WTC11 (cell line): ENCODE data around the gene TAF15. TPM values are rescaled to one million over a fixed set of nuclear protein-coding genes. Genes with fewer than 3 reads are reported as not detected.

Experiments
- ATAC-seq: fragments of 200-7000 bp; cut with Tn5 transposase; 2 replicates; pipeline ENCODE4 v1.10.0; 2021; ENCODE audit warnings: mild to moderate bottlenecking, moderate library complexity
- CTCF ChIA-PET: fragments of 300-600 bp; sonication (Branson Sonifier 250); formaldehyde crosslinking; loops from one replicate; lab custom pipeline; 2021; ENCODE audit warnings: antibody characterized with exemption; lab: Charles Lee
- POLR2A ChIA-PET: fragments of 350-600 bp; sonication (Branson Sonifier 250); formaldehyde crosslinking; loops from one replicate; lab custom pipeline; 2021; ENCODE audit warnings: antibody characterized with exemption; lab: Charles Lee
- DNase-seq: peaks from one replicate; pipeline ENCODE4 v3.0.0; 2021; ENCODE audit warnings: low spot score
- H3K27ac Mint-ChIP-seq: 2 replicates; pipeline ENCODE4 v1.8.0; 2021; ENCODE audit warnings: mixed read lengths
- H3K27me3 Mint-ChIP-seq: 2 replicates; pipeline ENCODE4 v1.8.0; 2021; ENCODE audit warnings: low read depth, mild to moderate bottlenecking, moderate library complexity, mixed read lengths
- H3K36me3 Mint-ChIP-seq: 2 replicates; pipeline ENCODE4 v1.8.0; 2021; ENCODE audit warnings: mixed read lengths
- H3K4me1 Mint-ChIP-seq: 2 replicates; pipeline ENCODE4 v1.8.0; 2022; ENCODE audit warnings: mixed read lengths
- H3K4me3 Mint-ChIP-seq: 2 replicates; pipeline ENCODE4 v1.8.0; 2021; ENCODE audit warnings: mild to moderate bottlenecking, moderate library complexity, mixed read lengths
- H3K9me3 Mint-ChIP-seq: 2 replicates; pipeline ENCODE4 v1.8.0; 2021; ENCODE audit warnings: mixed read lengths
- AFF4 ChIP-seq: sonication (generic); formaldehyde crosslinking; IDR thresholded peaks from 2 replicates; pipeline ENCODE4 v1.8.1; 2023; ENCODE audit warnings: mild to moderate bottlenecking, missing genetic modification reagents, borderline replicate concordance
- AR ChIP-seq: fragments of 250-450 bp; sonication (Bioruptor Pico); IDR thresholded peaks from 2 replicates; pipeline ENCODE4 v1.9.0; 2021; ENCODE audit warnings: mild to moderate bottlenecking
- ATF3 ChIP-seq: sonication (generic); formaldehyde crosslinking; conservative IDR thresholded peaks from 2 replicates; pipeline ENCODE4 v1.8.1; 2022; ENCODE audit warnings: mild to moderate bottlenecking, missing genetic modification reagents
- CREB1 ChIP-seq: sonication (generic); formaldehyde crosslinking; IDR thresholded peaks from 2 replicates; pipeline ENCODE4 v1.8.0; 2023; ENCODE audit warnings: mild to moderate bottlenecking, missing genetic modification reagents
- CTCF ChIP-seq: fragments of 200-600 bp; IDR thresholded peaks from 2 replicates; pipeline ENCODE4 v1.8.0; 2022; ENCODE audit warnings: antibody characterized with exemption
- E2F1 ChIP-seq: sonication (generic); formaldehyde crosslinking; IDR thresholded peaks from 2 replicates; pipeline ENCODE4 v1.8.0; 2022; ENCODE audit warnings: mild to moderate bottlenecking, missing genetic modification reagents
- ERG ChIP-seq: fragments of 250-450 bp; sonication (Bioruptor Pico); IDR thresholded peaks from 2 replicates; pipeline ENCODE4 v1.8.0; 2021; ENCODE audit warnings: mild to moderate bottlenecking
- HMGXB4 ChIP-seq: sonication (generic); formaldehyde crosslinking; IDR thresholded peaks from 2 replicates; pipeline ENCODE4 v1.8.1; 2023; ENCODE audit warnings: mild to moderate bottlenecking, moderate library complexity, missing genetic modification reagents
- IRF2 ChIP-seq: sonication (generic); formaldehyde crosslinking; IDR thresholded peaks from 2 replicates; pipeline ENCODE4 v1.8.0; 2022; ENCODE audit warnings: low read depth, missing genetic modification reagents, borderline replicate concordance
- NFATC4 ChIP-seq: fragments of 250-450 bp; sonication (Bioruptor Pico); IDR thresholded peaks from 2 replicates; pipeline ENCODE4 v1.9.0; 2021; ENCODE audit warnings: mild to moderate bottlenecking
- NFE2L1 ChIP-seq: sonication (generic); formaldehyde crosslinking; IDR thresholded peaks from 2 replicates; pipeline ENCODE4 v1.8.1; 2023; ENCODE audit warnings: missing genetic modification reagents
- NR3C1 ChIP-seq: sonication (generic); formaldehyde crosslinking; conservative IDR thresholded peaks from 2 replicates; pipeline ENCODE4 v1.8.1; 2023; ENCODE audit warnings: low read depth, mild to moderate bottlenecking, missing genetic modification reagents
- PRDM15 ChIP-seq: sonication (generic); formaldehyde crosslinking; IDR thresholded peaks from 2 replicates; pipeline ENCODE4 v1.8.0; 2022; ENCODE audit warnings: missing genetic modification reagents
- SMAD4 ChIP-seq: sonication (generic); formaldehyde crosslinking; IDR thresholded peaks from 2 replicates; pipeline ENCODE4 v1.8.0; 2022; ENCODE audit warnings: mild to moderate bottlenecking, missing genetic modification reagents
- SOX15 ChIP-seq: fragments of 250-450 bp; sonication (Bioruptor Pico); IDR thresholded peaks from 2 replicates; pipeline ENCODE4 v1.9.0; 2021; ENCODE audit warnings: mild to moderate bottlenecking
- ZMAT4 ChIP-seq: fragments of 250-450 bp; sonication (Bioruptor Pico); IDR thresholded peaks from 2 replicates; pipeline ENCODE4 v1.9.0; 2021; ENCODE audit warnings: mild to moderate bottlenecking
- ZNF232 ChIP-seq: sonication (generic); formaldehyde crosslinking; IDR thresholded peaks from 2 replicates; pipeline ENCODE4 v1.8.0; 2022; ENCODE audit warnings: mild to moderate bottlenecking, missing genetic modification reagents
- ZNF317 ChIP-seq: sonication (generic); formaldehyde crosslinking; IDR thresholded peaks from 2 replicates; pipeline ENCODE4 v1.8.1; 2023; ENCODE audit warnings: low read depth, mild to moderate bottlenecking, moderate library complexity, missing genetic modification reagents, borderline replicate concordance
- total RNA-seq: library from RNA; stranded (reverse); gene quantifications from 3 replicates; pipeline ENCODE4 v1.2.3, GENCODE V29; 2021

TAF15 gene
- total RNA-seq, 1 experiment from 2014 or later: 273 TPM

GRCh38 chr17:35870906-35871819 is 61.9 kb downstream of the TAF15 start:
- DNase-seq (peak; percentile 27), ATAC-seq (peak; percentile 98)
- H3K4me1 Mint-ChIP-seq: peaks cover 15% of the 10 kb centered on the region
- H3K27ac Mint-ChIP-seq: no peak overlapping the region
- H3K36me3 Mint-ChIP-seq: no peaks in the 10 kb centered on the region
- H3K9me3 Mint-ChIP-seq: no peaks in the 10 kb centered on the region
- H3K4me3 Mint-ChIP-seq: no peak overlapping the region
- no peaks in the 10 kb centered on the region for H3K27me3 Mint-ChIP-seq
- ChIA-PET CTCF (interaction anchor here (0.7 to 1.6 kb wide), 17 partner anchors 10 to 275 kb away, joined by 3 to 18 read pairs (median 5); partner anchors contain the start of genes RASL10B and RDM1), POLR2A (interaction anchor here (0.5 to 0.7 kb wide), 3 partner anchors 8 to 16 kb away, joined by 3 to 5 read pairs (median 5); no protein-coding TSS in a partner anchor)
- TF ChIP-seq SMAD4 (CRISPR knock-in tag) (no peak), ZNF232 (CRISPR knock-in tag) (no peak), NFE2L1 (CRISPR knock-in tag) (no peak), ERG (CRISPR knock-in tag) (no peak), CREB1 (CRISPR knock-in tag) (no peak), AFF4 (CRISPR knock-in tag) (no peak), HMGXB4 (CRISPR knock-in tag) (no peak), AR (no peak), SOX15 (CRISPR knock-in tag) (no peak), CTCF (no peak), ZMAT4 (CRISPR knock-in tag) (no peak), NR3C1 (CRISPR knock-in tag) (no peak), PRDM15 (CRISPR knock-in tag) (no peak), ATF3 (no peak), IRF2 (CRISPR knock-in tag) (no peak), E2F1 (CRISPR knock-in tag) (no peak), ZNF317 (CRISPR knock-in tag) (no peak), NFATC4 (CRISPR knock-in tag) (no peak)
